GM21381 (cell line): ENCODE data around the gene PTPRO.

Source experiments
- ATAC-seq: cut with Tn5 transposase; IDR thresholded peaks from one replicate; pipeline ENCODE4 v1.9.1; 2021; ENCODE audit warnings: mild to moderate bottlenecking, moderate library complexity; ENCODE audit not compliant: unreplicated experiment

The PTPRO gene

DNA sequence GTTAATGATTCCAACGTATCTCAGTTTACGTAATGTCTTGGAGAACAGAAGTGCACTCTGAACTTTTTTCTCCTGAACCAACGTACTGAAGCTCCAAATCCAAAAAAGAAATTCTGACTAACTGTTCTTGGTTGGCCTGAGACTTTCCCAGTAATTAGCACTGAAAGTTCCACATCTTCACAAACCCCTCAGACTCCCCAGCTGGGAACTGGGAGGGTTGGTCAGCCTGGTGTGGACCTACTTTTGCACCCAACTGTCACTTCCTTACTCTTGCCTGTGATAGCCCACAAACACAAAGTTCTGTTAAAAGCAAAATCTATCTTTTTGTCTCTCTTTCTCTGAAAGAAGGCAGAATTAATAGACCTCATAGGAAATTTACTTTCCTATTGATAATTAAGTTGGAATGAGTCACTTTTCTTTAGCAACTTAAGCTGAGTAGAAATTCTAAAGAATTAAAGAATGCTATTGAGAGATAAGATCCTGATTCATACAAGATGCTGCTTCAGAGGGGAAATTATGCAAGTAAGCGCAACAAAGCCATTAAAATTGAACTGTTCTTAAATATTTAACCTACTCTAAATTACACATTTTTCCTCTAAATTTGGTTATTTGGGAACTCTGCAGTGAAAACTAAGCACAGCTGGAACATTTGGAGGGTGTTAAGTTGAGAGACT lies 311.8 kb downstream of the PTPRO start:
- ATAC-seq = no peak

DNA sequence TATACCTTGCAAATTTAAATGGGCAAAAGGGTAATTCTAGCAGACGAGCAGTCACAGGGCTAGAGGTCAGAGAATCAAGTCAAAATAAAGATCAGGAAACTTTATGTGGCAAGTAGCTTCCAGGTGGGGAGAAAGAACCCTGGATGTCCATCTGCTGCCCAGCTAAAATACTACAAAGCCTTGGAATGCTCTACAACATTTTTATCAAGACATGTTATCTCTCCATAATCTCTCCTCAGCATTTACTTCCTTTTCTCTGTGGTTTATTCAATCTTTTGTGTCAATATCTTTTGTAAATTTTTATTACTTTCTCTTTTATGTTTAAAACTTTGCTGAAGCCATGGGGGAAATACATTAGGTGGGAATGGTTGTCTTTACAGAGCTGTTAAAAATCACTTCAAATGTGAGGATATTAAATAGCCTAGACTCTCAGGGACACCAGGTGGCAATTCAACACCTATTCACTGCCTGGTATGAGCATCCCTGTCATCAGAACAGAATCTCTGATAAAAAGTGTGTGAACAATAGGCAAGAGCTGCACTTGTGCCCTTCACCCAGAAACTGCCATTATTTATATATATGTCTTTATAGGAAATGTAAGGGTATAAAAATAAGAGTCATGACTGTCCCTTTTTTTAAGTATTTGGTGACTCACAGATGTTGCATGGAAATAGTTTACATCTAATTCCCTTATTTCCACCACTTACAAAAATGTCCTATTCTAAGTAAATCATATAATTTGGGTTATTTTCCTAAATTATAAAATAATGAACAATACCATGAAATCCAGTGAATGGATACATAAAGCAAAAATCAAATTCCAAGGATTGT lies 314.0 kb downstream of the PTPRO start:
- ATAC-seq = no peak

DNA sequence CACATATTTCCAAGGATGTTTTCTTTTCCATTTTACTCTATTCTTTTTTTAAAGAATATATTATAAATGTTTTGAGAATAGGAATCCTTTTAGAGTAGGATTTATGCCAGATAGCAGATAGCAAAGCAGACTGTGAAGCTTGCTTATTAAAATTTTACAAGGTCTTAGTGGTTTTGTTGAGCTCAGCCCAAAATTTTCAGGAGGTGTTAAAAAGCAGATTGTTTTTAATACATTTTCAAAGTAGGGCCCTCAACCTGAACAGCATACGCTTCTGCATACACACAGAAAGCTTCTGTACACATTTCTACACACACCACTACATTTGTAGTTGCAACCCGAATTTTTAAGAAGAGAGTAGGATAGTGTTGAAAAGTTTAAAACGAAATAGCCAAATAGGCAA lies 315.9 kb downstream of the PTPRO start:
- ATAC-seq = no peak

DNA sequence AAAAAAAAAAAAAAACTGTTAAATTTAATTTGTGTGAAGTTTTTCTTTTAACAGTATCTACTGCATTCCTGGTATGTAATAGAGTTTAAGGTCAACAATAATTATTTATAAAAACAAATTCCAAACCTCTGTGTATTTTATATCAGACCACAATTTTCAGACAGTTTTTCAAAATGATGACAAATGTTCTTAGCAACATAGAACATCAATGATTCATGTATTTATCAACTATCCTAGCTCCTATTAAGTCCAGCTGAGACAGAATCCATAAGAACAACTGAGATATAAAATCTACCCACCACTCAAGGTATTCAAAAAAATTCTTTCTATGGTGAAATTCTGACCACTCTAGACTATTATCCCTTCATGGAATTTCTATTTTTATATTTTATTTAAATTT lies 322.4 kb downstream of the PTPRO start:
- no peak for ATAC-seq

DNA sequence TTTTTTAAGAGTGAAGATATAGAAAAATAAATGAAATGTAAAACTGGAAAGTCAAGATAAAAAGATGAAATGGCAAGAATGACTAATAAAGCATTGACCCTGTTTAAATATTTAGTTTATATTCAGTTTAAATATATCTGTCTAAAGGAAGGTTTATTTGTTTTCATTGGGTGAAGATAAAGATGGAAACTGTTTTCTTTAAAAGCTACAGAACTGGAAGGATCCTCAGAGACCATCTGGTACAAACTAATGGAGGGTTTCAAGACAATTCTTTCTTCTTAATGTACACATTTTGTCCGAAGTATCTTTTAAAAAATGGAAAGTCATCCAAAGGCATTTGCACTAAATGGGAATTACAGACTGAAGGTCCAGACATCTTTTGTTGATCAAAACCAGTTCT lies 324.3 kb downstream of the PTPRO start:
- ATAC-seq = no peak
